Measurements from ENCODE around the gene ASXL1.
"Not testable (repeated sequence)": the region's sequence is repeated elsewhere in the genome, so short reads cannot be mapped to it uniquely, and the experiment has no call there.

The ASXL1 gene

GRCh38 chr20:32357869-32358631 is at the start of gene ASXL1:
Gene ASXL1, plus strand, starts transcription at chr20:32358331. Its CDS starts 445 bp downstream, at chr20:32358776.
- DNase-seq (ENCODE audit: low read depth in 2 of 2): peak; percentile 83 to 87

- DNase-seq (ENCODE audit: low read depth in 2 of 2): no peak
These were observed 45.3 kb upstream of the ASXL1 start for GRCh38 chr20:32312718-32313424.

- DNase-seq (ENCODE audit: low read depth in 2 of 2): no peak
These were observed 43.4 kb upstream of the ASXL1 start for GRCh38 chr20:32314768-32315167.

GRCh38 chr20:32315399-32315798 is 42.7 kb upstream of the ASXL1 start:
- DNase-seq (ENCODE audit: low read depth in 2 of 2): no peak

GRCh38 chr20:32315891-32316290 is 42.2 kb upstream of the ASXL1 start:
- DNase-seq (ENCODE audit: low read depth in 2 of 2): no peak

- no peak for DNase-seq (ENCODE audit: low read depth in 2 of 2)
These were observed 41.5 kb upstream of the ASXL1 start for GRCh38 chr20:32316667-32317066.

GRCh38 chr20:32319100-32319499 is 39.0 kb upstream of the ASXL1 start:
- no peak for DNase-seq (ENCODE audit: low read depth in 2 of 2)

GRCh38 chr20:32320305-32320704 is 37.8 kb upstream of the ASXL1 start:
- DNase-seq (ENCODE audit: low read depth in 2 of 2): no peak

GRCh38 chr20:32321390-32321789 is 36.7 kb upstream of the ASXL1 start:
- DNase-seq (ENCODE audit: low read depth in 2 of 2): no peak

- not testable (repeated sequence) for DNase-seq (ENCODE audit: low read depth in 2 of 2)
These were observed 35.9 kb upstream of the ASXL1 start for GRCh38 chr20:32322260-32322659.

GRCh38 chr20:32323761-32324160 is 34.4 kb upstream of the ASXL1 start:
- DNase-seq (ENCODE audit: low read depth in 2 of 2): not testable (repeated sequence)

GRCh38 chr20:32325706-32326503 is 32.2 kb upstream of the ASXL1 start:
- no peak for DNase-seq (ENCODE audit: low read depth in 2 of 2)

- no peak for DNase-seq (ENCODE audit: low read depth in 2 of 2)
These were observed 31.7 kb upstream of the ASXL1 start for GRCh38 chr20:32326504-32326845.

GRCh38 chr20:32327087-32327681 is 30.9 kb upstream of the ASXL1 start:
- no peak for DNase-seq (ENCODE audit: low read depth in 2 of 2)

GRCh38 chr20:32329817-32330554 is 28.1 kb upstream of the ASXL1 start:
- no peak for DNase-seq (ENCODE audit: low read depth in 2 of 2)

- no peak for DNase-seq (ENCODE audit: low read depth in 2 of 2)
These were observed 27.6 kb upstream of the ASXL1 start for GRCh38 chr20:32330555-32330897.

- no peak for DNase-seq (ENCODE audit: low read depth in 2 of 2)
These were observed 25.5 kb upstream of the ASXL1 start for GRCh38 chr20:32332614-32333013.

- no peak for DNase-seq (ENCODE audit: low read depth in 2 of 2)
These were observed 24.7 kb upstream of the ASXL1 start for GRCh38 chr20:32333181-32333987.

- peak in 1 of 2 donors; percentile 4 for DNase-seq (ENCODE audit: low read depth in 2 of 2)
These were observed 23.9 kb upstream of the ASXL1 start for GRCh38 chr20:32333988-32334885.

GRCh38 chr20:32336918-32337347 is 21.2 kb upstream of the ASXL1 start:
- DNase-seq (ENCODE audit: low read depth in 2 of 2): no peak

Data from stimulated activated CD4-positive, alpha-beta T cell treated with anti-CD3 and anti-CD28 coated beads, Interleukin-1b, Interleukin-23, amount 100 ng/mL, for 1 hour (primary cell).